Activated T-cell treated with anti-CD3 and anti-CD28 coated beads, Interleukin-2, amount 50 U/mL, for 4 hours (primary cell): ENCODE measurements around the gene MARVELD3. TPM values are rescaled to one million over a fixed set of nuclear protein-coding genes. Genes with fewer than 3 reads are reported as not detected.
"Not testable (repeated sequence)": the region's sequence is repeated elsewhere in the genome, so short reads cannot be mapped to it uniquely, and the experiment has no call there.

Experiments used
- ATAC-seq, 2 donors: fragments of 200-7000 bp; cut with Tn5 transposase; one replicate each; pipeline ENCODE4 v1.10.0; 2021
- DNase-seq: peaks from one replicate; pipeline ENCODE4 v3.0.0-alpha.2; 2020
- H3K27me3 Mint-ChIP-seq: one replicate; pipeline ENCODE4 v1.8.0; 2021; ENCODE audit warnings: low read depth, mixed read lengths
- H3K36me3 Mint-ChIP-seq: one replicate; pipeline ENCODE4 v1.8.0; 2022; ENCODE audit warnings: mixed read lengths; ENCODE audit not compliant: insufficient read depth
- H3K4me1 Mint-ChIP-seq: one replicate; pipeline ENCODE4 v1.8.0; 2021; ENCODE audit warnings: low read depth, mixed read lengths
- H3K4me3 Mint-ChIP-seq: one replicate; pipeline ENCODE4 v1.8.0; 2021; ENCODE audit warnings: mild to moderate bottlenecking, moderate library complexity, mixed read lengths
- H3K9me3 Mint-ChIP-seq: one replicate; pipeline ENCODE4 v1.8.0; 2021; ENCODE audit warnings: mixed read lengths
- total RNA-seq, 3 donors: library from RNA; stranded (reverse); gene quantifications; one replicate each; pipeline ENCODE4 v1.2.1, GENCODE V29; 2021

Gene MARVELD3
- total RNA-seq, 3 donors from 2014 or later: 0.05 to 0.11 TPM; not detected in 1

GRCh38 chr16:71672125-71672524 is 46.1 kb downstream of the MARVELD3 start:
- H3K9me3 Mint-ChIP-seq: no peaks in the 10 kb centered on the region
- H3K27me3 Mint-ChIP-seq: no peaks in the 10 kb centered on the region
- H3K4me3 Mint-ChIP-seq: no peak overlapping the region
- DNase-seq (no peak), ATAC-seq (no peak)
- H3K4me1 Mint-ChIP-seq: no peaks in the 10 kb centered on the region
- H3K36me3 Mint-ChIP-seq: peaks cover 35% of the 10 kb centered on the region

- ATAC-seq: no peak
- peaks cover 36% of the 10 kb centered on the region for H3K36me3 Mint-ChIP-seq
- no peaks in the 10 kb centered on the region for H3K4me1 Mint-ChIP-seq
- DNase-seq: no peak
- H3K27me3 Mint-ChIP-seq: no peaks in the 10 kb centered on the region
- H3K9me3 Mint-ChIP-seq: no peaks in the 10 kb centered on the region
- no peak overlapping the region for H3K4me3 Mint-ChIP-seq
These were observed 47.0 kb downstream of the MARVELD3 start for GRCh38 chr16:71672803-71673581.

GRCh38 chr16:71673582-71673973 is 47.6 kb downstream of the MARVELD3 start:
- peaks cover 37% of the 10 kb centered on the region for H3K36me3 Mint-ChIP-seq
- H3K4me3 Mint-ChIP-seq: no peak overlapping the region
- DNase-seq: no peak
- H3K4me1 Mint-ChIP-seq: no peaks in the 10 kb centered on the region
- H3K9me3 Mint-ChIP-seq: no peaks in the 10 kb centered on the region
- H3K27me3 Mint-ChIP-seq: no peaks in the 10 kb centered on the region
- ATAC-seq: no peak

- DNase-seq: no peak
- no peak for ATAC-seq
- H3K36me3 Mint-ChIP-seq: peaks cover 36% of the 10 kb centered on the region
- H3K27me3 Mint-ChIP-seq: no peaks in the 10 kb centered on the region
- H3K4me3 Mint-ChIP-seq: no peak overlapping the region
- H3K4me1 Mint-ChIP-seq: no peaks in the 10 kb centered on the region
- no peaks in the 10 kb centered on the region for H3K9me3 Mint-ChIP-seq
These were observed 48.2 kb downstream of the MARVELD3 start for GRCh38 chr16:71674229-71674628.

- Mint-ChIP-seq H3K36me3 (peaks cover 33% of the 10 kb centered on the region), H3K4me3 (no peak overlapping the region), H3K27me3 (no peaks in the 10 kb centered on the region), H3K9me3 (no peaks in the 10 kb centered on the region), H3K4me1 (no peaks in the 10 kb centered on the region)
- no peak for ATAC-seq
- DNase-seq: no peak
These were observed 49.4 kb downstream of the MARVELD3 start for GRCh38 chr16:71675380-71675779.

GRCh38 chr16:71676236-71676635 is 50.3 kb downstream of the MARVELD3 start:
- Mint-ChIP-seq H3K27me3 (no peaks in the 10 kb centered on the region), H3K9me3 (no peaks in the 10 kb centered on the region), H3K4me1 (no peaks in the 10 kb centered on the region), H3K4me3 (no peak overlapping the region), H3K36me3 (peaks cover 33% of the 10 kb centered on the region)
- DNase-seq (no peak), ATAC-seq (no peak)

- ATAC-seq (no peak), DNase-seq (no peak)
- no peak overlapping the region for H3K4me3 Mint-ChIP-seq
- H3K27me3 Mint-ChIP-seq: no peaks in the 10 kb centered on the region
- peaks cover 45% of the 10 kb centered on the region for H3K36me3 Mint-ChIP-seq
- no peaks in the 10 kb centered on the region for H3K9me3 Mint-ChIP-seq
- no peaks in the 10 kb centered on the region for H3K4me1 Mint-ChIP-seq
These were observed 55.4 kb downstream of the MARVELD3 start for GRCh38 chr16:71681360-71681759.

- H3K4me1 Mint-ChIP-seq, H3K4me3 Mint-ChIP-seq, H3K27me3 Mint-ChIP-seq, H3K9me3 Mint-ChIP-seq, DNase-seq, ATAC-seq: not testable (repeated sequence)
- peaks cover 49% of the 10 kb centered on the region for H3K36me3 Mint-ChIP-seq
These were observed 58.3 kb downstream of the MARVELD3 start for GRCh38 chr16:71684280-71684679.

Other genes starting within 250 kb of the MARVELD3 start
- gene TLE7, start 184.1 kb upstream of the MARVELD3 start, total RNA-seq: not detected
- gene ZNF23, start 163.9 kb upstream of the MARVELD3 start, total RNA-seq: 1 to 10 TPM; 5.8 to 8.6 (median 8.4) TPM
- 1 to 10 TPM; 1.2 to 2.9 (median 2.2) TPM for gene ZNF19, start 136.9 kb upstream of the MARVELD3 start, total RNA-seq
- under 1 TPM in 1 of 3 donors, not detected in 2; 0.16 TPM for gene CHST4, start 99.8 kb upstream of the MARVELD3 start, total RNA-seq
- gene TAT, start 49.1 kb upstream of the MARVELD3 start, total RNA-seq: under 1 TPM; 0.45 to 0.54 (median 0.48) TPM
- 10 to 100 TPM; 13.3 to 15.5 (median 15.3) TPM for gene PHLPP2, start 98.5 kb downstream of the MARVELD3 start, total RNA-seq
- gene AP1G1, start 182.7 kb downstream of the MARVELD3 start, total RNA-seq: 10 to 100 TPM; 88.5 to 98.7 (median 90.1) TPM
- 10 to 100 TPM; 15.3 to 17.3 (median 15.5) TPM for gene ATXN1L, start 219.8 kb downstream of the MARVELD3 start, total RNA-seq